ENCODE results near the gene VWC2.

- no peak for TF ChIP-seq FOS (IDR thresholded peaks at IDR 0.05; ENCODE audit: low read depth, low read length)
- TF ChIP-seq CTCF (conservative IDR thresholded peaks at IDR 0.05; ENCODE audit: low read depth, low read length), result no peak
Measured at GRCh38 chr7:49788455-49789059, 15.1 kb downstream of the VWC2 start.

All from IMR-90 (cell line).